ENCODE results near the gene YARS2. TPM values are rescaled to one million over a fixed set of nuclear protein-coding genes. Genes with fewer than 3 reads are reported as not detected.
A peak's percentile ranks its signal among the peaks of the same experiment; 100 is the strongest.

The YARS2 gene
- total RNA-seq, 4 donors from 2014 or later: 1.5 to 19.9 (median 10.5) TPM

DNA sequence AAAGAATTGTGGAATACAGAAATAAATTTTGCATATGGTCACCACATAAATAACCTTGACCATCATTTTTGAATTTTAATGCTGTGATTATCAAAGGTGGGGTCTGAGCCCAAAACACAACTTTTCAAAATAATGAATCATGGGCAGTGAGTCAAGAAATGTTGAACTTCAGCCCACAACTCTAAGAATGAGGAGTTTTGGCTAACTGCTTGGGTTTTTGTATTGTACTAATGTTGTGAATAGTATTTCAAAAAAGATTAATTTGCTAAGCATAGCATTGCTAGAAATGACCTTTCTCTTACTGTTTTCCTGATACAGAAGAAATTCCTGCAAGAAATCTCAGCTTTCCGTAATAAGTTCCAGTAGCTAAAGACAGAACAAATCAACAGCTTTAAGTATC lies 24.4 kb upstream of the YARS2 start:
- no peak overlapping the region for H3K4me3 ChIP-seq
- WGBS, 2 donors (ENCODE audit: low coverage in 1 of 2): 40 to 52% methylated on average over 1 of the region's 1 CpG
- H3K9me3 ChIP-seq: no peaks in the 10 kb centered on the region
- in situ Hi-C loops (cut with MboI; ENCODE audit: low pct_ligation_motif_present in 1 of 4, low pct_unique_long_range_greater_than_20kb in 1 of 4, low sequenced_read_pairs in 3 of 4) (no loop called here), intact Hi-C loops (cut with DNase I; ENCODE audit: low total_unique reads) (no loop called here)
- TF ChIP-seq POLR2AphosphoS5 (IDR thresholded peaks at IDR 0.05) (no peak), POLR2A (IDR thresholded peaks at IDR 0.05) (no peak), EP300 (IDR thresholded peaks at IDR 0.05; ENCODE audit: low read depth) (no peak)
- TF ChIP-seq, protein P1, sequence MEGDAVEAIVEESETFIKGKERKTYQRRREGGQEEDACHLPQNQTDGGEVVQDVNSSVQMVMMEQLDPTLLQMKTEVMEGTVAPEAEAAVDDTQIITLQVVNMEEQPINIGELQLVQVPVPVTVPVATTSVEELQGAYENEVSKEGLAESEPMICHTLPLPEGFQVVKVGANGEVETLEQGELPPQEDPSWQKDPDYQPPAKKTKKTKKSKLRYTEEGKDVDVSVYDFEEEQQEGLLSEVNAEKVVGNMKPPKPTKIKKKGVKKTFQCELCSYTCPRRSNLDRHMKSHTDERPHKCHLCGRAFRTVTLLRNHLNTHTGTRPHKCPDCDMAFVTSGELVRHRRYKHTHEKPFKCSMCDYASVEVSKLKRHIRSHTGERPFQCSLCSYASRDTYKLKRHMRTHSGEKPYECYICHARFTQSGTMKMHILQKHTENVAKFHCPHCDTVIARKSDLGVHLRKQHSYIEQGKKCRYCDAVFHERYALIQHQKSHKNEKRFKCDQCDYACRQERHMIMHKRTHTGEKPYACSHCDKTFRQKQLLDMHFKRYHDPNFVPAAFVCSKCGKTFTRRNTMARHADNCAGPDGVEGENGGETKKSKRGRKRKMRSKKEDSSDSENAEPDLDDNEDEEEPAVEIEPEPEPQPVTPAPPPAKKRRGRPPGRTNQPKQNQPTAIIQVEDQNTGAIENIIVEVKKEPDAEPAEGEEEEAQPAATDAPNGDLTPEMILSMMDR (IDR thresholded peaks at IDR 0.05): no peak
- no peaks in the 10 kb centered on the region for H3K27me3 ChIP-seq
- no peak for DNase-seq
- H3K27ac ChIP-seq: no peak overlapping the region
- no peaks in the 10 kb centered on the region for H3K36me3 ChIP-seq
- H3K4me1 ChIP-seq: peaks cover 0 to 11% (median 5%) of the 10 kb centered on the region in 4 donors

DNA sequence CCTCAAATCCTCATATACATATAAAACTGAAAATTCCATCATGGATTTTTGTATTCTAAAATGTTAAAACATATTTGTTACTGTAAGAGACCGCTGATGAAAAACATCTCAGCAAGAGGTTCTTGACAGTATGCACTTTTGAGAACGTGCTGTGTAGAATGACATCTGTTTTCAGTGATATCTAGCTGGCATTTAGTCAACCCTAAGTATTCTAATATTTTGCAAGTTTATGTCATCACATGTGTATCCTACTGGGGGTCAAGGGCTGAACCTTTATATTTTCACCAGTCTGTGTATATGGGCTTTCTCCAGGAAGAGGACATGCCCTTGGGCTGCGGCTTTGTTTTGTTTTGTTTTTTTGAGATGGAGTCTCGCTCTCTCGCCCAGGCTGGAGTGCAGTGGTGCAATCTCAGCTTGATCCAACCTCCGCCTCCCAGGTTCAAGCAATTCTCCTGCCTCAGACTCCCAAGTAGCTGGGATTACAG lies 22.0 kb upstream of the YARS2 start:
- WGBS, 2 donors (ENCODE audit: low coverage in 1 of 2): 62 to 85% methylated on average over 6 of the region's 6 CpGs
- Histone ChIP-seq H3K4me1 (peaks cover 0 to 31% (median 12%) of the 10 kb centered on the region in 4 donors), H3K27ac (no peak overlapping the region), H3K27me3 (no peaks in the 10 kb centered on the region), H3K9me3 (no peaks in the 10 kb centered on the region), H3K36me3 (no peaks in the 10 kb centered on the region), H3K4me3 (no peak overlapping the region)
- TF ChIP-seq, protein P1 (IDR thresholded peaks at IDR 0.05): no peak
- TF ChIP-seq POLR2A (IDR thresholded peaks at IDR 0.05) (no peak), EP300 (IDR thresholded peaks at IDR 0.05; ENCODE audit: low read depth) (no peak), POLR2AphosphoS5 (IDR thresholded peaks at IDR 0.05) (no peak)
- in situ Hi-C loops (cut with MboI; ENCODE audit: low pct_ligation_motif_present in 1 of 4, low pct_unique_long_range_greater_than_20kb in 1 of 4, low sequenced_read_pairs in 3 of 4) (no loop called here), intact Hi-C loops (cut with DNase I; ENCODE audit: low total_unique reads) (no loop called here)
- no peak for DNase-seq

DNA sequence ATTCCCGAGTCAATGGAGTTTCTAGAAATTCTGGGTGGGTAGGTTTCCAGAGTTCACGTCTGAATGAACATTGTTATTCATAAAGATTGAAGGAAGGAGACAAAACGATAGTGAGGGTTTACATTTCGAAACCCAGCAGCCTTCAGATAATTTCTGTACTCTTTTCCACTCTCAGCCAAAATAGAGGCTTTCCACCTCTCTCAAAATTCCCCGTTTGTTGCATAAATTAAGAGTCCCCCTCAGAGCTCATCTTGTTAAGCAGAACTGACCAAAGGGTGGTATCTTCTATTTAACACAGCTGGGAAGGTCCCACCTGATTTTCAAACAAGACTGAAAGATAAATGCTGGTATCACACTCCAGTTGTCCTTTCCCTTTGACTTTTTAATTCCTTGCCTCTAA lies 21.5 kb upstream of the YARS2 start:
- DNase-seq: no peak
- Histone ChIP-seq H3K9me3 (no peaks in the 10 kb centered on the region), H3K4me1 (peaks cover 0 to 37% (median 15%) of the 10 kb centered on the region in 4 donors), H3K27ac (peak overlapping the region in 1 of 4 donors; percentile 19), H3K4me3 (no peak overlapping the region), H3K27me3 (no peaks in the 10 kb centered on the region), H3K36me3 (no peaks in the 10 kb centered on the region)
- intact Hi-C loops (cut with DNase I; ENCODE audit: low total_unique reads) (no loop called here), in situ Hi-C loops (cut with MboI; ENCODE audit: low pct_ligation_motif_present in 1 of 4, low pct_unique_long_range_greater_than_20kb in 1 of 4, low sequenced_read_pairs in 3 of 4) (no loop called here)
- 53 to 66% methylated on average over 4 to 5 of the region's 5 CpGs for WGBS, 2 donors (ENCODE audit: low coverage in 1 of 2)
- TF ChIP-seq POLR2AphosphoS5 (IDR thresholded peaks at IDR 0.05): no peak

DNA sequence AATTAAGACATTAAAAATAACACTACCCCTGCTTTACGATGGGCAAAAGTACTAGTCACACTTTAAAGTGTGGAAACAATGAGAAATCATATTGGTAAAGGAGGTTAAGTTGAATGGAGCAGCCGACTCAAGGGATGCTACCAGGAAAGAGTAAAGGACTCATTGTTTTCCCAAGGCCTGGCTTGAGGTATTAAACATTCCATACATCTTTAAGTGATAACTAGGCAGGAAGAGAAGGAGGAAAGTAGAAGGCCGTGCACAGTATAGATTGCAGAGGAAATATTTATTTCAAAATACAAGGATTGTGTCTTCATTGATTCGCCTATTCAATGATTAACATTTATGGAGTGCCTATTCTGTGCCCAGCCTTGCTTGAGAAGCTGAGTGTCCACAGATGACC lies 20.6 kb upstream of the YARS2 start:
- WGBS, 2 donors (ENCODE audit: low coverage in 1 of 2): 54 to 63% methylated on average over 4 of the region's 4 CpGs
- H3K9me3 ChIP-seq: no peaks in the 10 kb centered on the region
- no peak overlapping the region for H3K4me3 ChIP-seq
- TF ChIP-seq POLR2A (IDR thresholded peaks at IDR 0.05) (no peak), POLR2AphosphoS5 (IDR thresholded peaks at IDR 0.05) (no peak), EP300 (IDR thresholded peaks at IDR 0.05; ENCODE audit: low read depth) (no peak)
- TF ChIP-seq, protein P1 (IDR thresholded peaks at IDR 0.05): no peak
- in situ Hi-C loops (cut with MboI; ENCODE audit: low pct_ligation_motif_present in 1 of 4, low pct_unique_long_range_greater_than_20kb in 1 of 4, low sequenced_read_pairs in 3 of 4): no loop called here
- H3K27ac ChIP-seq: peak overlapping the region in 3 of 4 donors; percentile 15 to 31 (median 19)
- H3K4me1 ChIP-seq: peaks cover 0 to 42% (median 18%) of the 10 kb centered on the region in 4 donors
- intact Hi-C loops (cut with DNase I; ENCODE audit: low total_unique reads): no loop called here
- no peaks in the 10 kb centered on the region for H3K27me3 ChIP-seq
- no peaks in the 10 kb centered on the region for H3K36me3 ChIP-seq
- no peak for DNase-seq

DNA sequence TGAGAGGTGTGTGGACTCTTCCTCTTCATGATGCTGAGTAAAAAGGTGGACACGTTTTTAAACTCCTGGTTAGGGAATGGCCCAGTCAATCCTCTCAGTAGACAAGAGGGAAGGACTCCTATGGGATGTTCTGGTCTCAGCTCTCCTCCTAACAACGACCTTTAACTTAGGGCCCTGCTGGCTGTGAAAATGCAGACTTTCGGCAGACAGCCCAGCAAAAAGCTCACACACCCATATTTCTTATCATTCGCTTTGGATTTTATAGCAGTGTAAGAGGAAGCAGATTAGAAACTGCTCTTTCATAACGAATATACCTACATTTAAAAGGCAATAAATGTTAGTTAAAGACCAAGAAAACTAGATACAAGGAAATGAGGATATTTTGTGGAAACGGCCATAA lies 18.0 kb upstream of the YARS2 start:
- intact Hi-C loops (cut with DNase I; ENCODE audit: low total_unique reads) (no loop called here), in situ Hi-C loops (cut with MboI; ENCODE audit: low pct_ligation_motif_present in 1 of 4, low pct_unique_long_range_greater_than_20kb in 1 of 4, low sequenced_read_pairs in 3 of 4) (loop anchor here in 2 of 4 donors (25.0 kb wide), 1 partner anchor 139 kb away; no protein-coding TSS in a partner anchor)
- TF ChIP-seq POLR2AphosphoS5 (IDR thresholded peaks at IDR 0.05) (no peak), EP300 (IDR thresholded peaks at IDR 0.05; ENCODE audit: low read depth) (no peak), POLR2A (IDR thresholded peaks at IDR 0.05) (no peak)
- TF ChIP-seq, protein P1 (IDR thresholded peaks at IDR 0.05): no peak
- WGBS, 2 donors (ENCODE audit: low coverage in 1 of 2): 20 to 34% methylated on average over 4 to 6 of the region's 6 CpGs
- Histone ChIP-seq H3K4me3 (no peak overlapping the region), H3K27ac (peak overlapping the region; percentile 74 to 78 (median 74)), H3K4me1 (peaks cover 0 to 55% (median 21%) of the 10 kb centered on the region in 4 donors), H3K36me3 (no peaks in the 10 kb centered on the region), H3K27me3 (no peaks in the 10 kb centered on the region), H3K9me3 (no peaks in the 10 kb centered on the region)
- DNase-seq: peak; percentile 44

All from transverse colon (tissue), 4 donors.